GM21390 (cell line): Measurements from ENCODE around the gene PYROXD2.
"Not testable (repeated sequence)": the region's sequence is repeated elsewhere in the genome, so short reads cannot be mapped to it uniquely, and the experiment has no call there.

Experiments
- ATAC-seq: cut with Tn5 transposase; IDR thresholded peaks from one replicate; pipeline ENCODE4 v1.9.1; 2021; ENCODE audit not compliant: unreplicated experiment

The PYROXD2 gene

GRCh38 chr10:98370831-98371820, 43.9 kb downstream of the PYROXD2 start:
- ATAC-seq, result no peak

GRCh38 chr10:98369801-98370200, 45.2 kb downstream of the PYROXD2 start:
- ATAC-seq, result no peak

GRCh38 chr10:98368644-98369043, 46.3 kb downstream of the PYROXD2 start:
- ATAC-seq, result no peak

- no peak for ATAC-seq
These were observed 47.2 kb downstream of the PYROXD2 start for GRCh38 chr10:98367604-98368451.

- no peak for ATAC-seq
These were observed 48.9 kb downstream of the PYROXD2 start for GRCh38 chr10:98366062-98366530.

GRCh38 chr10:98365406-98366061, 49.4 kb downstream of the PYROXD2 start:
- ATAC-seq, result no peak

GRCh38 chr10:98364432-98365102, 50.4 kb downstream of the PYROXD2 start:
- ATAC-seq, result no peak

- no peak for ATAC-seq
These were observed 51.8 kb downstream of the PYROXD2 start for GRCh38 chr10:98363220-98363619.

GRCh38 chr10:98361131-98362025, 53.6 kb downstream of the PYROXD2 start:
- ATAC-seq, result peak; percentile 97

GRCh38 chr10:98357194-98357822, 57.7 kb downstream of the PYROXD2 start:
- no peak for ATAC-seq

GRCh38 chr10:98354491-98354890, 60.5 kb downstream of the PYROXD2 start:
- ATAC-seq, result no peak

GRCh38 chr10:98353170-98353569, 61.8 kb downstream of the PYROXD2 start:
- no peak for ATAC-seq

- ATAC-seq, result no peak
These were observed 63.1 kb downstream of the PYROXD2 start for GRCh38 chr10:98351831-98352402.

- no peak for ATAC-seq
These were observed 65.5 kb downstream of the PYROXD2 start for GRCh38 chr10:98349508-98349922.

- ATAC-seq, result no peak
These were observed 68.1 kb downstream of the PYROXD2 start for GRCh38 chr10:98346847-98347246.

- no peak for ATAC-seq
These were observed 70.4 kb downstream of the PYROXD2 start for GRCh38 chr10:98344589-98345038.

GRCh38 chr10:98341701-98342100, 73.3 kb downstream of the PYROXD2 start:
- ATAC-seq, result not testable (repeated sequence)

- ATAC-seq, result no peak
These were observed 74.1 kb downstream of the PYROXD2 start for GRCh38 chr10:98340940-98341310.
